G401 (cell line): ENCODE measurements around the gene HNF1B. TPM values are rescaled to one million over a fixed set of nuclear protein-coding genes. Genes with fewer than 3 reads are reported as not detected.
"Not testable (repeated sequence)": the region's sequence is repeated elsewhere in the genome, so short reads cannot be mapped to it uniquely, and the experiment has no call there.

Experiments used
- DNase-seq: peaks from one replicate; pipeline ENCODE4 v3.0.0-alpha.2; 2015; ENCODE audit warnings: low spot score
- in situ Hi-C: cut with HindIII; loops from 2 replicates; pipeline ENCODE4 v1.10.0; 2016; ENCODE audit warnings: low sequenced_read_pairs, mixed read lengths
- total RNA-seq: library from RNA; depleted of rRNA; stranded (reverse); fragments of >200 nt; shearing (Covaris generic); gene quantifications from 2 replicates; pipeline ENCODE4 v1.2.3, GENCODE V29; 2014

The HNF1B gene
- total RNA-seq, 1 experiment from 2014 or later = not detected

DNA sequence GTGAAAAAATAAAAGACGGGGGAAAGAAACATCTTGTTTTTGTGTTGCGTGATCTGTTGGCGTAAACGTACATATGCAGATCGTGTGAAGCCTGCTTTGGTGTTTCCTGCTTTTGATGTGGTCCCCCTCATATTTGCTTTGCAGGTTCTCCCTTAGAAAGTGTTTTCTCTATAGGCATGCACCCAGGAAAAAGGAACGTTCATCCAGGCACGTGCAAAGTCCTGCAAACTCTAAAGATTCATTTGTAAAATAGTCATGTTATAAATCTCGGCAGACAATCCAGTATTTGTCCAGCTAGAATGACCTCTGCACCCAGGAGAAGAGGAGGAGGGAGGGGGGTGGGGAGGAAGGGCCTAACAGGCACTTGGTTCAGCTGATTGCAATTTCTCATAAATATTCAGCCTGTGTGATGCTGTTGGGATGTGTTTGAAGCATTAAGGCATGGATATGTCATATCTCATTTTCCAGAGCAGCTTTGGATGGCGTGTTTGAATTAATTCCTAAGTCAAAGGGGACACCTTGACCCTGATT, 61.3 kb downstream of the HNF1B start:
- in situ Hi-C loops = no loop called here
- no peak for DNase-seq

DNA sequence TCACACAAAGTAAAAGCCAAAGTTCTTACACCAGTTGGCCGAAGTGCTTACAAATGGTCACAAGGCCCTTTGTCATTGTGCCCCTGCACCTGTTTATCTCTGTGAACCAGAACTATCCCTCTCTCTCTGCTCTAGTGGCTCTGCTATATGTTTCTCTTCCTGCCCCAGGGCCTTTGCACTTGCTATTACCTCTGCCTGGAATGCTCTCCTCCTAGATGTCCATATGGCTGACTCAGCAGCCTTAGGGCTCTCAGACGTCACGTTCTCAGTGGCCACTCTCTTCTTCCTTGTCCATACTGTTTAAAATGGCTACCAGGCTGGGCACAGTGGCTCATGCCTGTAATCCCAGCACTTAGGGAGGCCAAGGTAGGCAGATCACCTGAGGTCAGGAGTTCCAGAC, 62.9 kb downstream of the HNF1B start:
- in situ Hi-C loops = no loop called here
- DNase-seq = no peak

DNA sequence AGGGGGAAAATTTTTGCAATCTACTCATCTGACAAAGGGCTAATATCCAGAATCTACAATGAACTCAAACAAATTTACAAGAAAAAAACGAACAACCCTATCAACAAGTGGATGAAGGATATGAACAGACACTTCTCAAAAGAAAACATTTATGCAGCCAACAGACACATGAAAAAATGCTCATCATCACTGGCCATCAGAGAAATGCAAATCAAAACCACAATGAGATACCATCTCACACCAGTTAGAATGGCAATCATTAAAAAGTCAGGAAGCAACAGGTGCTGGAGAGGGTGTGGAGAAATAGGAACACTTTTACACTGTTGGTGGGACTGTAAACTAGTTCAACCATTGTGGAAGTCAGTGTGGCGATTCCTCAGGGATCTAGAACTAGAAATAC, 64.9 kb downstream of the HNF1B start:
- DNase-seq, in situ Hi-C loops: not testable (repeated sequence)

DNA sequence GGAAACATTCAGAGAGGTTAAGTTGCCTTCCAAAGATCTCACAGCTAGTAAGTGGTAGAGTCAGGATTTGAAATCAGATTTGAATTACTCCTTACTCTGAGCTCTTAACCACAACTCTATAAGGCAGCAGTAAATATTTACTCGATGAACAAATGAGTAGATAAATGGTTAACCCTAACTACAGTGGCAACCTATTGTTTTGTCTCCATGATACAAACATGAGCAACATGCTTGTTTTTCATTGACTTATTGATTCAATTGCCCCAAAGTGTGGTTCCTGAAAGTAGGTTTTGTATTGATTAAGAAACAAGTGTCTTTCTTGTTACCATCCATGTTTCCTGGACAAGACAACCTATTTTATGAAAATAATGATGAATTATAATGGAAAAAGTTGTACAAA, 66.8 kb downstream of the HNF1B start:
- in situ Hi-C loops = no loop called here

DNA sequence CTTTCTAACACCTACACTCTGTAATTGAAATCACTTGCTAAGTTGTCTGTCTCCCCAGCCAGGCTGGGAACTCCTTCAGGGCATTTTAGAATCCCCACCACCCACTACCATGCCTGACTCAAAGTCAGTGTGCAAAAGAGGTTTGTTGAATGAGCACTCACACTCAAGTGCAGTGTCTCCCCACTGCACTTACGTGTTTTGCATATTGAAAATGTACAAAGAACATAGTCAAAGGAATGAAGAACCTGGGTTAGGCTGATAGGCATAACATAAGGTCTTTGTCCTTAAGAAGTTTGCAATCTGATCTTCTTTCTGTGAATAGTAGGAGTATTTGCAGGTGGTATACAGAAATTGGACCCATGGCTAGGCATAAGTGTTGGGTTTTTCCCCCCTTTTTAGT, 67.8 kb downstream of the HNF1B start:
- DNase-seq = no peak
- in situ Hi-C loops = no loop called here

More for the DNA sequence above, 66.8 kb downstream of the HNF1B start:
- DNase-seq = no peak

DNA sequence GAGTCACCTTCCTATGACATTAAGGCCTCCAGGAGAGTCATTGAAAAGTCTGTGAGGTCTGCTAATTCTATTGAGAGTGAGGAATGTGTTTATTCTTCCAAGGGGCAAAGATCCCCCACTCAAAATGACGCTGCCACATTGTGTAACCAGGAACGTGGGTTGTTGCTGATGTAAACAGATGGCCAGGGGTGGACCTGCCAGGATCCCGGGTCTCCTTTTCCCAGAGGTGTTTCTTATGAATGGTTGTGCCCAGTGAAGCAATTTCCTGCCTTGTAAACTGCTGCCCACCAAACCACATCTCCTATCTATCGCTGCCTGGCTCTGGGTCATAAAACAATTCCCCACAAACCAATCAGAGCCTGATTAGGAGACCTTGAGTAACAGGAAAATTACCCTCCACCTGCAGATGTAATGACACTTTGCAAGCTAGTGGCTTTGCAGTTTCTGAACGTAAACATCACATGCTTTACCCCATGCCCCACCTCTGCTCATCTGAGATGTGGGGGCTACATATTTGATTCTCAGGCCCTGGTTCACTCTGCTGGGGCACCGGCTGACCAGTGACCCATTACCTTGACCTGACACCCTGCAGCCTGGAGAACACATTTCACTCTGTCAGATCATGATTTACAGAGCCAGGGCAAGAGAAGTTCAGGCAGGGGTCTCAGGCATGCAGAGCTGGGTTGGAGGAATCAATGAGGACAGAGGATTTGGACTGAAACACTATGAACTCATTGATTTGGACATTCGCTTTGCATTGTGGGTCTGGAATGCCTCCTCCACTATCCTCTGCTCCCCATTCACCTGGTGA, 68.5 kb downstream of the HNF1B start:
- in situ Hi-C loops = no loop called here
- DNase-seq = no peak

DNA sequence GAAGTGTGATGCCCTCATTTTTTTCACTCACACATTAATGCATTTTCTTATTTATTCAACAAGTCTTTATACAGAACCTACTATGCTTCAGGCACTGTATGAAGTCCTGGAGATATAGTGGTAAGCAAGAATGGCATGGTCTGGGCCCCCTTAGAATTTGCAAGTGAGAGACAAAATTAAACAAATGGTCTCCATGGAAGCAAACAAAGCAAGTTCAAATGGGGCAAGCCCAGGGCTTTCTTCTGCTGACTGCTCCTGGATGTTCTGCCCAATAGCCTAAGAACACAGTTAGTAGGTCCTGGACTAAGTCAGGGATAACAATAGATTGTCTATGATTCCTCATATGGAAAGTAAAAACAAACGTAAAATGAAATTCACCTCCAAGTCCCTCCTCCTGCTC, 70.3 kb downstream of the HNF1B start:
- DNase-seq = no peak
- in situ Hi-C loops = no loop called here

DNA sequence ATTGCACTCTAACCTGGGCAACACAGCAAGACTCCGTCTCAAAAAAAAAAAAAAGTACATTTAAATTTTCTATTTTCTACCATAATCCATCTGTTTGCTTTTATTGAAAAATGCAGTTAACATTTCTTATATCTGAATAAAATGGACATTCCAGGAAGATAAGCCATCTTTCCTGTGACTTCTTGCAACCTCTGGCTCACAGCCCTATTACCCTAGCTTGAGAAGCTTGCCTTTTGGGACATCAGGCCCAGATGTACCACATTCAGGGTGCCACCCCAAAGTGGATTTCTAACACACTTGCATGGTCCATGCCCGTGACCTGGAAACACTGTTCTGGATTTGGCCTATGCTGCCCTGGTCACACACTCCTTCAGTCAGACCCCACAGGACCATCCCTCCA, 71.5 kb downstream of the HNF1B start:
- in situ Hi-C loops = no loop called here
- no peak for DNase-seq

DNA sequence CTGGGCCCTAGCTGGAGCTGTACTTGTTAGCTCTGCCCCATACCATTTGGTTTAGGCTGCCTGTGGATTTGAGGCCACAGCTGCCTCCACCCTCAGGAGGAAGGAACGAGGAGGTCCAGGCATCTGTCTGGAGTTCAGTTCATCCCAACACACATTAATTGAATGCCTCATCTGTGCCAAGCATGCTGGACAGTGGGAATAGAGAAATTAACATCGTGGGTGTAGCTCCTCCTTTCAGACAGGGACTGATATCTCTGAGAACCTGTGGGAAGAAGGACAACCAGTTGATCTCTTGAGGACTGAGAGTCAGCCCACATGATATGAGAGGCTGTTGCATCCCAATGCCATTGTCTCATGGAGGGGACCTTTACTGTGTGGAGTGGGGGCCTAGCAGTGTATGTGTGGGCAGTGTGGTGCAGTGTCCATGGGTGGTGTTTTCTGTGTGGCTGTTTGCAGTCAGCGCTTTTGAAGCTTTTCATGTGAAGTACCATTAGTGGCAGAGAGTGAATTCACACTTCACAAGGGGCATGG, 72.2 kb downstream of the HNF1B start:
- DNase-seq = no peak
- in situ Hi-C loops = no loop called here

DNA sequence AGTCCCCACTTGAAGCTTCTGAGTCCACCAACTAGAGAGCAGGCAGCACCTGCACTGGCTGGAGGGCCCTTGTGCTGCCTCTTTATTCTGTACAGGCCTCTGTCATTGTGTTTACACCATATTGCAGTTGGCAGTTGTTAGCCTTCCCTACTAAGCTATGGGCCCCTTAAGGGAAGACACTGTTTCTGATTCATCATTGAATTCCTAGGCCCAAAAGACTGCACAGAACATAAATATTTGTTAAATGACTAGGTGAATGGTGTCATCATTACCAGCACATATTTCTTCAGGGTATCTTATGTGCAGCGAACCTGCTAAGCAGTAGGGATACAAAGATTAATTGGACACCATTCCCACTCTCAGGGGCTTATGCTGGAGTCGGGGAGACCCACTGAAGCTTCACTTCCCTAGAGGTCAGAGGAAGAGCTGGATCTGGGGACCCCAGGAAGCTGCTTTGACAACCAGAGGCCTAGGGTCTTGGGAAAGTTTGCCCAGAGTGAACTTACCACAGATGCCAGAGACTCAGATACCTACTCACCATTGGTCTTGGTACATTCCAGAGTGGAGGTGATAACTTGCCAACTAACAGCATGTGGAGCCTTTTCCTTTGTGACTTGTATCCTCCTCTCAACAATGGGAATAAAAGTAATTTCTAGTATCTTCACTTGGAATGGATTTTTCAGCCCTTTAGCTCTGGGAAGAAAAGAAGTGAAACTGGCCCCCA, 72.9 kb downstream of the HNF1B start:
- no peak for DNase-seq
- in situ Hi-C loops = no loop called here

DNA sequence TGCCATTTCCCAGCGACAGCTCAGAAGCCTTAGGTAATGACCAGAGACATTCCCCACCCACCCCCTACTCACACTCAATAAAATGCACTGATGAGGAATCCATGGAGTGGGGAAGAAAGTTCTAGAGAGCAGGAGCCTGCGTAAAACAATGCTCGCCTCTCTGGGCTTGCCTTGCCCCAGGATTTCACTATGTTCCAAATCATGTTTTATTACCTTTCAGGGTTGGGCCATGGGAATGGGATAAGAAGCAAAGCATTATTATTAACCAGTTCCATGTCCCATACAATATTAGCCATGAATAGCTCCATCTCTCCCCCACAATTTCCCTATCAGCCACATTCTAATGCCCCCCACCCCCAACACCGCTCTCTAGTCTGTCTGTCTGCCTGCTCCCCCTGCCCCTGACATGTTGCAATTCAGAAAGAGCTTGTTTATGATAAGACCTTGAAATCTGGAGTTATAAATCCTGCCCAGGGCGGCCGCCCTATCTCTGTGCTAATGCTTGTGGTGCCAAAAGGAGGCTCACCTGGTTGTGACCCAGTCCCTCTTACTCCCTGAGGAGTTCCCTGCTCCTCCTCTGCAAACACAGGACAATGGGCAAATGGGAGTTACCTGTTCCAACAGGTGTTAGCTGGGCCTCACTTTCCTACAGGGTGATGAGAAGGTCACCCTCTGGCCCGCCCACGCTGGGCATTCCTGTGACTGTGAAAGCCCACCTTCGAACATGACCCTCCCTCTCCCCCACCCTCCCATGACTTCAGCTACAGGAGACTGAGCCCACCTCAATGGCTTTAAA, 73.6 kb downstream of the HNF1B start:
- in situ Hi-C loops = no loop called here
- no peak for DNase-seq

DNA sequence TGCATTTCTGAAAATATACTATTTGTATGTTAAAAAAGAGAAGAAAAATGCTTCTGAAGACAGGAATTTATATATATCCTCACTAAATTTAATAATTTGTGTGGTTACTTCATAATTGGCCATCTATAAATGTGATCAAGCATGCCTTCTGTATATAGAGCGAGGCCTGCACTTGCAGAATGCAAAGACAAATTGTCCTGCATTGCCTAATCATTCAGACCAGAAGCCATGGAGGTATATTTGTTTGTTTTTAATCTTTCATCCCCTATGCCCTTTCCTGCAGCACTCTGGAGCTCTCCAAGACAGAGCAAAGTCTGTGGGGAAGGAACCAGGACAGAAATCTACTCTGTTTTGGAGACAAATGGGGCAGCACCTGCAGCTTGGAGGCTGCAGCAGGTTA, 77.8 kb downstream of the HNF1B start:
- in situ Hi-C loops = no loop called here
- no peak for DNase-seq

DNA sequence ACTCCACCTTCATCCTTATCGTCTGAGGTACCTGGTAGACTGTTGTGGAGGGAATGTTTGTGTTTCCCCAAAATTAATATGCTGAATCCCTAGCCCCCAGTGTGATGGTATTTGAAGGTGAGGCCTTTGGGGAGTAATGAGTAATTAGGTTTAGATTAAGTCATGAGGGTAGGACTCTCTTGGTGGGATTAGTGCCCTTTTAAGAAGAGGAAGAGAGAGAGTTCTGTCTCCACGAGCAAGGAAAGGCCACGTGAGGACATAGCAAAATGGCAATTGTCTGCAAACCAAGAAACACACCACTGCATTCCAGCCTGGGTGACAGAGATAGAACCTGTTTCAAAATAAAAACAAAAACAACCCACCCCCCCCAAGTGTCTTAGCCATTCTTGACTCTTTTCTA, 80.6 kb downstream of the HNF1B start:
- no peak for DNase-seq
- in situ Hi-C loops = no loop called here

DNA sequence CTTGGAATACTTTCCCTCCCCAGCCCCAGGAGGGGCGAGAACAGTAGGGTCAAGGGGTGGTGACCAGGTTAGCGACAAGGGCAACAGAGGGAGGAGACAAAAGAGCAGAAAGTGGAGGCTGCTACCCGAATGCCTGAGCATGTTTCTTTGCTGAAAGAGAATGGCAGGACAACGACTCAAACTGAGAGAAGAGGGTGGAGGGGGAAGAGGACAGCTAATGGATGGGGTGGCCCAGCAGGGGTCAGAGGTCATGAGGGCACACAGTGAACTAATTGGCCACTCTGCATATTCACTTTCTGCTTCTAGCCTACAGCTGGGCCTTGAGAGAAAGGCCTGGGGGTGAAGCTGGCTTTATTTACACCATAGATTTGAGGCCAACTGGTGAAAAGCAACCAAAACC, 82.5 kb downstream of the HNF1B start:
- DNase-seq = no peak
- in situ Hi-C loops = no loop called here

DNA sequence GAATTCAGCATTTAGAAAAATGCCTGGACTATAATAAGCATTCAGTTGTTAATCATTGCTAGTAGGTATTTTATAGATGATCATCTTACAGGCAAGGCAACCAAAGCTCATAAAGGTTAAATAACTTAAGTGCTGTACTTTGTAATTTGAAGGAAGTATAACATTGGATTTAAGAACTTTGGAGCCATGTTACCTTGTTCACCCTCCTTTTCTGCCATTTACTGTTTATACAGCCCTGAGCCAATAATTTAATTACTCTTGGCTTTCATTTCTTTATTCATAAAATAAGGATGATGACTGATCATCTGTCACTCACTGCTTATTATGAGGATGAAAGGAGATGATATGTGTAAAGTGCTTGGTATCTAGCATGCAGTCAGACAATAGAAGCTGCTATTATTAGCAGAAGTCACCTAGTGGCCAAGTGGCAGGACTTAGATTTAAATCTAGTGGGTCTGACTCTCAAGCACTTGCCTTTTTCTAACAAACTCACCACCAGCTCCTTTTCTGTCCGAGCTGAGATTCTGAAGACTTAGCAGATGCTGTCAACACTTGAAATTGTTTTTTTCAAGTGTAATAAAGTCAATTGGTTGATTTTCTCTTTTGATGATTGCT, 83.4 kb downstream of the HNF1B start:
- in situ Hi-C loops = no loop called here
- peak; percentile 0 for DNase-seq

DNA sequence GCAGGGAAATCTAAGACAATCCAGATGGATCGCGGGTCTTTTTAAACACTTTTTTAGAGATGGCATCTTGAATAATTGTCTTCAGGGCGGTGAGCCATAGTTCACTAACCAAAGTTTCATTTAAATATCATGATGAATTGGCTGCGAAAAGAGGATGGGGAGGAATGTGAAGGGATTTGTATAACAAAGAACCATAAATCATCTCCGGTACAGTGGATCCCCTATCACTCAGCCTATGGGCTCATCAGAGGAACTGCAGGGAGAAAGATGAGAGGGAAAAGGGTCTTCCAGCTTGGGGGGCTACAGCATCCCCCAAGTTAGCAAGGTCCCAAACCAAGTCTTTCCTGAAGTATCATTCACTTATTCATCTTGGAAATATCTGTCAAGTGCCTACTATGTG, 84.9 kb downstream of the HNF1B start:
- in situ Hi-C loops = no loop called here
- DNase-seq = no peak

DNA sequence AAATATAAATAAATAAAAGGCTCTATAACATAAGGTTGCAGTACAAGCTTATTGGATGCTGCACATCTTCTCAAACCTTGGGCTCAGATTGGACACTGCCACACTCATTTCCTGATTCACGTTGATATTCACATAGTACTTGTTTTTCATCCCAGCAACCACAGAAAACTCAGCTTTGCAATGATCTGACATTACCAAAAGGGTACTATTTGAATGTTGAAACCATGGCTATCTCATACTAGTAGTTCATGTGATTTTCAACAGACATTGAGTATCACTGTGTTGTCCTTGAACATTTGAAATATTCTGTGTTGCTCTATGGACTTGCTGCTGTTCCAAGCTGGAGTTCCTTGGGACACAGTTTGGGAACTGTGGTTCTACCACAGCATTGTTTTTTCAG, 87.7 kb downstream of the HNF1B start:
- no peak for DNase-seq
- in situ Hi-C loops = no loop called here

DNA sequence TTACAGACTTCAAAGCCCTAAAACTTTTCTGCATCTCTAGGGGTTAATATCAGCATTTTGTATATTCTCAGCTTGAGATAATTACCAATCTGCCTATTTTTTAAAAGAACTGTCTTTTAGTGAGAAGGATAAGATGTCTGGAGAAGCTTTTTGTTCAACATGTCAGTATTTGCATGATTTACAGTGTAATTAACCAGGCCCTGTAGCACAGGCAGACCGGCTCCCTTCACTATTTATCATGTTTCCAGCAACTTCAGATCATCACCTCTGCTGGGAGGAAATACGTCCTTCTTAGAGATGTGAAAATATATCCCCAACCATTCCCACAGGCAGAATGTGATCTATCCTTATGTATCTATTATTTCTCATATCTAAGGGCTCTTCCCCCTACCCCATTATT, 93.0 kb downstream of the HNF1B start:
- DNase-seq = no peak
- in situ Hi-C loops = no loop called here

DNA sequence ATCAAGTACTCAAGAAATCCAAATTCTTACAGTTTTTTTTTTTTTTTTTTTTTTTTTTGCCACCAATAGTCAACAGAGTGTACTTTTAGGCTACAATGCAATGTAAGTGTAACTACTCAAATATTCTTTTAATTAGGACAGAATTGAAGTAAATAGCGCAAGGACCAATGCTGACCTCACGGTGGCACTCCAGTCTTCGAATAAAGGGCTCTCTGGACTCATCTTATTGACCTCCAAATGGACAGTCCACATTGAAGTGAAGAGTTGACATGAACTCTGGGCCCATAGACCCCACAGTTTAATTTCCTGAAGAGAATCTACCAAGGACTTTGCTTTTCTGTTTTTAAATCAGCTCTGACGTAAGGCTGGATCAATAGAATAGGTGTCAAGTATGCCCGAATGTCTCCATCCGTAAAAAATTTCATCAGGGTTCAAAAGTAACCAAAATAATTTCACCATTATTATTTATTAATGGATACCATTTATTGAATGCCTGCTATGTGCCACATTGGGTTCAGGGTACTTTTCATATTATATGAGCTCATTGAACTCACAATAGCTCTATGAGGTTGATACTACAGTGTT, 94.3 kb downstream of the HNF1B start:
- in situ Hi-C loops = no loop called here
- peak; percentile 34 for DNase-seq
